HCT116 (cell line): ENCODE results near the gene TMCO4. TPM values are rescaled to one million over a fixed set of nuclear protein-coding genes. Genes with fewer than 3 reads are reported as not detected.

Experiments used
- total RNA-seq: library from RNA; stranded (reverse); gene quantifications from one replicate; pipeline ENCODE4 v1.2.1, GENCODE V29; 2021; ENCODE audit not compliant: unreplicated experiment

The TMCO4 gene
- total RNA-seq, 1 experiment from 2014 or later = 12.7 TPM

Other genes with a start within 250 kb of the TMCO4 start
- gene NBL1, start 155.6 kb downstream of the TMCO4 start, total RNA-seq = 75.4 TPM
- gene HTR6, start 135.0 kb downstream of the TMCO4 start, total RNA-seq = 0.57 TPM
- not detected for gene RNF186, start 15.4 kb upstream of the TMCO4 start, total RNA-seq
- 15.0 TPM for gene OTUD3, start 82.5 kb upstream of the TMCO4 start, total RNA-seq
- not detected for gene PLA2G2E, start 123.7 kb upstream of the TMCO4 start, total RNA-seq
- not detected for gene PLA2G2A, start 179.7 kb upstream of the TMCO4 start, total RNA-seq